Upper lobe of right lung (tissue), 1 donor: ENCODE results near the gene SLC35F5. TPM values are rescaled to one million over a fixed set of nuclear protein-coding genes. Genes with fewer than 3 reads are reported as not detected.

Source experiments
- ATAC-seq: fragments of 200-7000 bp; cut with Tn5 transposase; one replicate; pipeline ENCODE4 v1.9.1; 2020; ENCODE audit warnings: mild to moderate bottlenecking, moderate library complexity
- DNase-seq: peaks from one replicate; pipeline ENCODE4 v3.0.0-alpha.2; 2020
- H3K27ac ChIP-seq: fragments of 200-600 bp; one replicate; pipeline ENCODE4 v1.8.0; 2022
- H3K27me3 ChIP-seq: fragments of 200-600 bp; one replicate; pipeline ENCODE4 v1.8.0; 2022; ENCODE audit warnings: mild to moderate bottlenecking
- H3K36me3 ChIP-seq: fragments of 200-600 bp; one replicate; pipeline ENCODE4 v1.8.0; 2022
- H3K4me1 ChIP-seq: fragments of 200-600 bp; one replicate; pipeline ENCODE4 v1.8.0; 2022
- H3K4me3 ChIP-seq: fragments of 200-600 bp; one replicate; pipeline ENCODE4 v1.8.0; 2022; ENCODE audit warnings: mild to moderate bottlenecking
- H3K9me3 ChIP-seq: fragments of 200-600 bp; one replicate; pipeline ENCODE4 v1.8.0; 2022
- intact Hi-C: fragments of 100-400 bp; cut with DNase I; formaldehyde crosslinking; loops from one replicate; pipeline ENCODE4 v1.11.0; 2022
- total RNA-seq: library from RNA; stranded (reverse); fragmentation: NEBNext Ultra II Directional; extraction: Animal tissue kit (Norgen Biotek cat#: 25700); gene quantifications from one replicate; pipeline ENCODE4 v1.2.1, GENCODE V29; 2021
- TF ChIP-seq, protein P1 (sequence below): fragments of 200-600 bp; IDR thresholded peaks from one replicate; pipeline ENCODE4 v1.8.0; 2022; ENCODE audit warnings: antibody characterized with exemption
- donor health status: DM: no; HTN: yes; CAD: no; lungs with severe emphysema.

Gene SLC35F5
- total RNA-seq, 1 donor from 2014 or later: 76.0 TPM

DNA sequence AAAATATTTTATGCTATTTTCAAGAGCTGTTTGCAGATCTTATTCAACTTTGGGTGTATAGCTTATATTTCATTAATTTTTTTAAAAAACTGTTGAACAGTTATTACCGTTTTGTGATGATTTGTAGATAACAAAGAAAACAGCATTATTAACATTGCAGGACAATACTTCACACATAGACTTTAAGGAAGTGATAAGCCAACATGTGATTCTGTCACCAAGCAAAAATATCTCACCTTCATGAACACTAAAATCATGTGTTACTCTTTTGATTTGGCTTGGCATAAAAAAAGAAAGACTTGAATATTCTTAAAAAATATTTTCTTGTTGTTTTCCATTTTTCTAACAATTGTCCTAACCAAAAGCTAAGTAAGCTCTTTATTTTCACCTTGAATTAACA is 33.0 kb downstream of the SLC35F5 start:
- ATAC-seq (no peak), DNase-seq (no peak)
- peaks cover 43% of the 10 kb centered on the region for H3K36me3 ChIP-seq
- H3K4me3 ChIP-seq: no peak overlapping the region
- no peaks in the 10 kb centered on the region for H3K9me3 ChIP-seq
- no peaks in the 10 kb centered on the region for H3K4me1 ChIP-seq
- TF ChIP-seq, protein P1, sequence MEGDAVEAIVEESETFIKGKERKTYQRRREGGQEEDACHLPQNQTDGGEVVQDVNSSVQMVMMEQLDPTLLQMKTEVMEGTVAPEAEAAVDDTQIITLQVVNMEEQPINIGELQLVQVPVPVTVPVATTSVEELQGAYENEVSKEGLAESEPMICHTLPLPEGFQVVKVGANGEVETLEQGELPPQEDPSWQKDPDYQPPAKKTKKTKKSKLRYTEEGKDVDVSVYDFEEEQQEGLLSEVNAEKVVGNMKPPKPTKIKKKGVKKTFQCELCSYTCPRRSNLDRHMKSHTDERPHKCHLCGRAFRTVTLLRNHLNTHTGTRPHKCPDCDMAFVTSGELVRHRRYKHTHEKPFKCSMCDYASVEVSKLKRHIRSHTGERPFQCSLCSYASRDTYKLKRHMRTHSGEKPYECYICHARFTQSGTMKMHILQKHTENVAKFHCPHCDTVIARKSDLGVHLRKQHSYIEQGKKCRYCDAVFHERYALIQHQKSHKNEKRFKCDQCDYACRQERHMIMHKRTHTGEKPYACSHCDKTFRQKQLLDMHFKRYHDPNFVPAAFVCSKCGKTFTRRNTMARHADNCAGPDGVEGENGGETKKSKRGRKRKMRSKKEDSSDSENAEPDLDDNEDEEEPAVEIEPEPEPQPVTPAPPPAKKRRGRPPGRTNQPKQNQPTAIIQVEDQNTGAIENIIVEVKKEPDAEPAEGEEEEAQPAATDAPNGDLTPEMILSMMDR: no peak
- H3K27ac ChIP-seq: no peak overlapping the region
- intact Hi-C loops: no loop called here
- no peaks in the 10 kb centered on the region for H3K27me3 ChIP-seq

DNA sequence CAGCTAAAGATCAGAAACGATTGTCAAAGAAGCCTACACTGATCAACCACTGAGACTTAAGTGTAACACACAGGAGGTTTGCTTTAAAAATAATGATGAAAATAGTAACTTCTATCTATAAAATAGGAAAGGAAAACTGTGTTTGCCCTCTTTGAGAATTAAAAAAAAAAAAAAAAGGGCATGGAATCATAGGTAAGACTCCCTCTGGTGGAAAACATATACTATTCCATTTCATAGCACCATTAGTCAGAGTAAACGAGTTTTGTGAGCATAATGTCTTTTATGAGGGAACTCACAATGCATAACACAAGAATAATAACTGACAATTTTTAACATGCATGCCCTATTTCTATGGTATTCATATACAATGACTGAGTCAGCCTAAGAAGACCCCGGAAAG is 36.3 kb downstream of the SLC35F5 start:
- Histone ChIP-seq H3K4me3 (no peak overlapping the region), H3K27ac (no peak overlapping the region), H3K36me3 (peaks cover 56% of the 10 kb centered on the region), H3K27me3 (no peaks in the 10 kb centered on the region), H3K4me1 (no peaks in the 10 kb centered on the region), H3K9me3 (no peaks in the 10 kb centered on the region)
- DNase-seq: no peak
- intact Hi-C loops: no loop called here
- ATAC-seq: no peak
- TF ChIP-seq, protein P1: peak; percentile 43

DNA sequence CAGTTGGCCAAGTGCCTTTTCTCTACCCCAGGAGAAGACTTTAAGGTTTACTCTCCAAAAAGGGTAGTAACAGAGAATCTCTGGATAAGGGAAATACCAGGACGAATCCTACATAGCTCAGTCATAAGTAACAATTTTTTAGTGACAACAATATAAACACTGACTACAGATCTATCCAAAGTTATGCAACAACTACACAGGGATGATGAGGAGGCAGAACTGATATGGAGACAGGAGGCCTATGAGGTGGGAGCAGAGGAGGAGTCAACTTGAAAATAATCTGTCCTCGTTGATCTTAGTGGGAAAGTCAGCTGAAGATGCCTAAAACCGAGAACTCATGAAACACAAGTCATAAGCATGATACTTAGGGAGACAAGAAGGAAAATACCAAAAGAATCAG is 40.2 kb downstream of the SLC35F5 start:
- H3K9me3 ChIP-seq: no peaks in the 10 kb centered on the region
- H3K4me1 ChIP-seq: no peaks in the 10 kb centered on the region
- ATAC-seq: peak; percentile 37
- H3K36me3 ChIP-seq: peaks cover 36% of the 10 kb centered on the region
- TF ChIP-seq, protein P1: no peak
- intact Hi-C loops: no loop called here
- H3K27ac ChIP-seq: peak overlapping the region; percentile 0
- H3K4me3 ChIP-seq: no peak overlapping the region
- DNase-seq: no peak
- H3K27me3 ChIP-seq: no peaks in the 10 kb centered on the region

DNA sequence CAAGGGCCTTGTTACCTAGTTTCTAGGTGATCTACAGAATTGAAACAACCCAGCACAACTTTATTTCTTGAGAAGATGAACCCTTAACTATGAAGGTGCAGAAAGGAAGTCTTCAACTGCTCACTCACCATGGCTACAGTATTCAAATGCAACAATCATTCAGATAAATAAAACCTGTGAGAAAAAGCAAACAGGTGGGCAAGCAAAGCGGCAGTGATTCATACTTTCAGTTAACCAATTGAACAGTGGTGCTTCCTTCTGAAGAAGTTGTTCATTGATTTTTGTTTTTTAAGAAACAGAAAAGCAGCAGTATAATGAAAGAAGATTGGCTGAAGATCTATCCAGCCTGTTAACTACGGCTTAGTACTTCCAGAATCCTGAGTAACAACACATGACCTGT is 43.5 kb downstream of the SLC35F5 start:
- no peak overlapping the region for H3K4me3 ChIP-seq
- no peaks in the 10 kb centered on the region for H3K4me1 ChIP-seq
- no peaks in the 10 kb centered on the region for H3K9me3 ChIP-seq
- H3K27ac ChIP-seq: no peak overlapping the region
- TF ChIP-seq, protein P1: no peak
- DNase-seq: no peak
- intact Hi-C loops: no loop called here
- H3K27me3 ChIP-seq: no peaks in the 10 kb centered on the region
- no peak for ATAC-seq
- H3K36me3 ChIP-seq: peaks cover 31% of the 10 kb centered on the region

DNA sequence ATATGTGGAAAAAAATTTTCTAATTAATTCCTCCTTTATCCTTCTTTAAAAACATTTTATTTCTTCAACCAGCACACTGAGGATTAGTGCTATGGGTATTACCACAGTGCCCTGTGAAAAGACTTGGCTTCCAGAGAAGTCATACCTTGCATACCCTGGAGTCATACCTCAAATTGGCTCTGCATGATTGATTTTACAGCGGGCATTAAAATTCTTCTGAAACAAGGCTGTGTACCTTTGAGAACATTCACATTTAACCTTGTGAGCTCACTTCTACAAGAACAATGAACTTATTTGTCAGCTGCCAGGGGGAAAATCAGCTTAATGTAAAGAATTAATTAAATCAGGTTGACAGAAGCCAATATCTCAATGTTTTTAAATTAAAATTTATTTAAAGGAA is 44.6 kb downstream of the SLC35F5 start:
- Histone ChIP-seq H3K4me3 (no peak overlapping the region), H3K36me3 (peaks cover 21% of the 10 kb centered on the region), H3K27me3 (no peaks in the 10 kb centered on the region), H3K9me3 (no peaks in the 10 kb centered on the region), H3K27ac (no peak overlapping the region), H3K4me1 (no peaks in the 10 kb centered on the region)
- TF ChIP-seq, protein P1: no peak
- ATAC-seq: no peak
- intact Hi-C loops: no loop called here
- no peak for DNase-seq

DNA sequence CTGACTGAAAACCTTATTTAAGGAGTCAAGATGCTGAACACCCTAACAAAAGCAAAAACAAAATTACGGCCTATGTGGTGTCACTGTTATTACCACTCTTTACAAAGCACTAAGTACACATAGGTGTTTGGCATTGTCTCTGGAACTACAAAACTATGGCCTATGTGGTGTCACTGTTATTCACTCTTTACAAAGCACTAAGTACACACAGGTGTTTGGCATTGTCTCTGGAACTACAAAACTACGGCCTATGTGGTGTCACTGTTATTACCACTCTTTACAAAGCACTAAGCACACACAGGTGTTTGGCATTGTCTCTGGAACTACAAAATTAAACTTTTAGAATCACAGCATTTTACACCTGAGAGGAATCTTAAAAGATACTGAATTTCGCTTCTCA is 47.4 kb downstream of the SLC35F5 start:
- ATAC-seq (no peak), DNase-seq (no peak)
- Histone ChIP-seq H3K4me1 (no peaks in the 10 kb centered on the region), H3K36me3 (peaks cover 12% of the 10 kb centered on the region), H3K27me3 (no peaks in the 10 kb centered on the region), H3K27ac (no peak overlapping the region), H3K9me3 (no peaks in the 10 kb centered on the region), H3K4me3 (no peak overlapping the region)
- intact Hi-C loops: no loop called here
- TF ChIP-seq, protein P1: no peak
